Measurements from ENCODE around the gene EPO.

- TF ChIP-seq POLR2AphosphoS5 (IDR thresholded peaks at IDR 0.05; ENCODE audit: low read depth, low read length) (no peak), TAF1 (IDR thresholded peaks at IDR 0.05; ENCODE audit: borderline replicate concordance, low read depth, low read length) (no peak), POLR2A (IDR thresholded peaks at IDR 0.05; ENCODE audit: low read depth, low read length) (no peak)
These were observed 33.5 kb upstream of the EPO start for GRCh38 chr7:100686822-100687211.

All from GM12892 (cell line).